CD4-positive, alpha-beta T cell treated with Interleukin-6 at 100 ng/mL for 8 hours (primary cell): ENCODE data around the gene SND1.
"Not testable (repeated sequence)": the region's sequence is repeated elsewhere in the genome, so short reads cannot be mapped to it uniquely, and the experiment has no call there.

Source experiments
- DNase-seq: peaks from one replicate; pipeline ENCODE4 v3.0.0-alpha.2; 2020; ENCODE audit warnings: mixed read lengths, low spot score

SND1 gene

GRCh38 chr7:127652333-127653248, 597 bp downstream of the SND1 start:
- DNase-seq, result no peak

GRCh38 chr7:127653396-127653795, 1.4 kb downstream of the SND1 start:
- no peak for DNase-seq

GRCh38 chr7:127654404-127655394, 2.7 kb downstream of the SND1 start:
- no peak for DNase-seq

- no peak for DNase-seq
Observed at GRCh38 chr7:127655720-127656119, 3.7 kb downstream of the SND1 start.

GRCh38 chr7:127657500-127657899, 5.5 kb downstream of the SND1 start:
- no peak for DNase-seq

GRCh38 chr7:127658970-127659630, 7.1 kb downstream of the SND1 start:
- DNase-seq, result no peak

- DNase-seq, result no peak
Observed at GRCh38 chr7:127665922-127666321, 13.9 kb downstream of the SND1 start.

- DNase-seq, result no peak
Observed at GRCh38 chr7:127666602-127667001, 14.6 kb downstream of the SND1 start.

GRCh38 chr7:127667017-127667670, 15.2 kb downstream of the SND1 start:
- DNase-seq, result no peak

DNA sequence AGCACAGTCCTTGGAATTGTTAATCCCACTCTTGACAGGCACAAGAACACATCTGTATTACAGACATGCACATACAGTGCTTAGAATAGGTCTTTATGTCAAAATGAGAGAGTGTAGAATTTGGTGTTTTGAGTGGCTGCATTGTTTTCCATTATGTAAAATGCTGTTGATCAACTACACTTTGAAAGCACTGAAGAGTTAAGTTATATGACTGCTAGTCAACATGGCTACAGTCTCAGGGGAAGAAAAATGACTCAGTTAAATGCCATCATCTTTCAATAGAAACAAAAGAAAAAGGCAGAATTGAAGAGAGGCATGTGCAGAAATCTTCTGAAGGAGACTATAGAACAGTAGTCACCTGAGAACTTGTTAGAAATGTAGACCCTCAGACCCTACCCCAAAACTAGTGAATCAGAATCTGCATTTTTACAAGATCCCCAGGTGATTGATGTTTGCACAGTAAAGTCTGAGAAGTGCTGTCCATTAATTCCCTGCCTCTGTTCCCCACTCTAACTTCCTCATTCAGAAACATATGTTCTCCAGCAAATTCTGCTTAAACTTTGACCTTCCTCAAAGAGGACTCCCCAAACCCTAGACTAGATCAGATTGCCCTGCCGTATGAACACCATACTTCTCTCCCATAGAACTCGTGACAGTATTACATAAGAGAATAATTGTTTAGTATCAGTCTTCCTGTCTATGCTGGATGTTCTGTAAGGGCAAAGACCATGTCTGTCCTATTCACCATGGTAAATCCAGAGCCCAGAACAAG, 16.0 kb downstream of the SND1 start:
- no peak for DNase-seq

DNA sequence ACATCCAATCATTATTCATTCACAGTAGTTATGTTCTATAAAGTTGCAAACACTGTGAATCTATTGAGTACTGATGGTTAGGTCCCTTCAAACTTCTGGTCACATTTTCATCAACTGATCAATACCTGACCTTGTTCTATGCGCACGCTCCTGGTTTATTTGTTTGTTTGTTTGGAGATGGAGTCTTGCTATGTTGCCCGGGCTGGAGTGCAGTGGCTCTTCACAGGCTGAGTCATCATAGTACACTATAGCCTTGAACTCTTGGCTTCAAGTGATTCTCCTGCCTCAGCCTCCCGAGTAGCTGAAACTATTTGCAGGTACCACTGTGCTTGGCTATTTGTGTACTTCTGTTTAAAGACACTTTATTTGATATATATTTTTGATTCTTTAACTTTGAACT, 19.3 kb downstream of the SND1 start:
- DNase-seq, result no peak

DNA sequence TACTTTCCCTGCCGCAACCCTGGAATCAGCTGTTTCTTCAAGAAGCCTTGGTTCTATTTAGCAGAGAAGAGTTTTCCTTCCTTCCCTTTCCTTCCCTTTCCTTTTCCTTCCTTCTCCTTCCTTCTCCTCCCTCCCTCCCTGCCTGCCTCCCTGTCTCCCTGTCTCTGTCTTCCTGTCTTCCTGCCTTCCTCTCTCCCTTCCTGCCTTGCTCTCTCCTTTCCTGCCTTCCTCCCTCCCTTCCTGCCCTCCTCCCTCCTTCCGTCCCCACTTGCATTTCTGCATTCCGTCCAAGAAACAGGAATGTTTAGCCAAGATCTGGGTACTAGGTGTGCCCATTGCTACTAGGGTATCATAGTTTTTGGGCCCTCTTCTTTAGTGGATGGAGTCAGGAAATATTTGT, 21.9 kb downstream of the SND1 start:
- no peak for DNase-seq

DNA sequence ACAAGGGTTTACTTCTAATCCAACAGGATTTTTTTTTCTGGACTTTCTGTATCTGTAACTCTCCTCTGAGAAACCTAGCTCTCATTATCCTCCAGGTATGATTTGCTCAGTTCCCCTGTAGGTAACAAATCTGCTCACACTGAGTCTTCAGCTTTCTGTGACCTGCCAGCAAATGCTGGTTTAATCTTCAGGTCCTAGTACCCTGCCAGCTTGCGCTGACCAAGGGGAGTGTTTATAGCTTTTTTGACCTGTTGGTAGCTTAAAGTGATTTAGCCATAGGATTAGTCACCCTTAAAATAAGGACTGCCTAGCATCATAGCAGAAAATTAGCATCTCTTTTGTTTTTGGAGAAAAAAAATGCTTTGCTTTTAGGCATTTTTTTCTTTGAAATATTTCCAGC, 22.4 kb downstream of the SND1 start:
- no peak for DNase-seq

GRCh38 chr7:127674923-127675322, 22.9 kb downstream of the SND1 start:
- not testable (repeated sequence) for DNase-seq

- no peak for DNase-seq
Observed at GRCh38 chr7:127675721-127676120, 23.7 kb downstream of the SND1 start.

GRCh38 chr7:127677433-127678230, 25.6 kb downstream of the SND1 start:
- no peak for DNase-seq

DNA sequence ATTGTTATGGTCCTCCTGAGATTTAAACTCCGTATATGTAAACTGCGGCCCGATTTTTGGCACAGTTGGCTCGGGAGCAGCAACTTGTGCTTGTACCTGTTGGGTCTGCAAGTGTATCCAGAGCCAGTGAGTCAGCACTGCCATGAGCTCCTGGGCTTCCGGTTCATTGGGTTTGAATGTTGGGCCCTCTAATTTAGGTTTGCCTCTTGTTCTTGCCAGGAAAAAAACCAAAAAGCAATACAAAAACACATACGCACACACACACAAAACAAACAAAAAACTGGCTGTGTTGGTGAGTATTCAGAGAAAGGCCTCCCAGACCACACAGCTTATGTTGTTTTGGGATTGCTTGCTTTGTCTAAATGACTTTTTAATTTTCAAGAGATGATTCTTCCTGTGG, 26.3 kb downstream of the SND1 start:
- no peak for DNase-seq

- DNase-seq, result no peak
Observed at GRCh38 chr7:127678947-127679346, 27.0 kb downstream of the SND1 start.

GRCh38 chr7:127680983-127681382, 29.0 kb downstream of the SND1 start:
- no peak for DNase-seq

- no peak for DNase-seq
Observed at GRCh38 chr7:127682140-127682539, 30.1 kb downstream of the SND1 start.
